BE2C (cell line): ENCODE measurements around the gene OR2T8. TPM values are rescaled to one million over a fixed set of nuclear protein-coding genes. Genes with fewer than 3 reads are reported as not detected.

ENCODE experiments used
- DNase-seq: peaks from one replicate; pipeline ENCODE4 v3.0.0-alpha.2; 2020
- H3K27me3 ChIP-seq: fragments of 250-450 bp; sonication (Bioruptor Pico); 2 replicates; pipeline ENCODE4 v1.5.1; 2020; ENCODE audit warnings: mild to moderate bottlenecking
- H3K36me3 ChIP-seq: fragments of 250-450 bp; sonication (Bioruptor Pico); 2 replicates; pipeline ENCODE4 v1.5.1; 2020; ENCODE audit warnings: mild to moderate bottlenecking
- H3K4me1 ChIP-seq: fragments of 250-450 bp; sonication (Bioruptor Pico); 2 replicates; pipeline ENCODE4 v1.5.1; 2020
- H3K4me3 ChIP-seq: 2 replicates; pipeline ENCODE4 v1.5.1; 2011; ENCODE audit warnings: low read depth, low read length
- H3K9me3 ChIP-seq: fragments of 250-450 bp; sonication (Bioruptor Pico); 2 replicates; pipeline ENCODE4 v1.5.1; 2020
- CTCF ChIP-seq: IDR thresholded peaks from 2 replicates; pipeline ENCODE4 v1.5.1; 2012; ENCODE audit warnings: mild to moderate bottlenecking, low read depth, low read length
- polyA plus RNA-seq: library from polyadenylated mRNA; unstranded; fragments of >200 nt; gene quantifications from one replicate; pipeline ENCODE4 v1.2.1, GENCODE V29; 2012; ENCODE audit warnings: low read depth, missing spikeins; ENCODE audit not compliant: insufficient read length, insufficient read depth

Gene OR2T8
- 0.54 TPM for polyA plus RNA-seq

- no peaks in the 10 kb centered on the region for H3K4me1 ChIP-seq
- no peak for DNase-seq
- no peak for TF ChIP-seq CTCF
- no peaks in the 10 kb centered on the region for H3K9me3 ChIP-seq
- H3K4me3 ChIP-seq = no peak within 1 kb of the TSS
- no peaks in the 10 kb centered on the region for H3K36me3 ChIP-seq
- no peaks in the 10 kb centered on the region for H3K27me3 ChIP-seq
Measured at GRCh38 chr1:247919952-247920351, at the start of gene OR2T8. TSS of gene OR2T8 (plus strand) at chr1:247920252. CDS start at chr1:247921018, 766 bp downstream.

GRCh38 chr1:247883346-247883745 lies 36.7 kb upstream of the OR2T8 start:
- no peaks in the 10 kb centered on the region for H3K4me1 ChIP-seq
- no peaks in the 10 kb centered on the region for H3K27me3 ChIP-seq
- no peaks in the 10 kb centered on the region; the same call in 1 of the 2 replicates for H3K9me3 ChIP-seq
- no peak overlapping the region for H3K4me3 ChIP-seq
- no peaks in the 10 kb centered on the region for H3K36me3 ChIP-seq
- no peak for DNase-seq
- no peak for TF ChIP-seq CTCF

- no peak for TF ChIP-seq CTCF
- no peak overlapping the region for H3K4me3 ChIP-seq
- H3K36me3 ChIP-seq = no peaks in the 10 kb centered on the region
- H3K4me1 ChIP-seq = no peaks in the 10 kb centered on the region
- no peaks in the 10 kb centered on the region; the same call in 1 of the 2 replicates for H3K9me3 ChIP-seq
- H3K27me3 ChIP-seq = no peaks in the 10 kb centered on the region
- DNase-seq = no peak
Measured at GRCh38 chr1:247884797-247885413, 35.1 kb upstream of the OR2T8 start.

- H3K27me3 ChIP-seq = no peaks in the 10 kb centered on the region
- H3K36me3 ChIP-seq = no peaks in the 10 kb centered on the region
- no peaks in the 10 kb centered on the region for H3K9me3 ChIP-seq
- no peak for DNase-seq
- no peak for TF ChIP-seq CTCF
- H3K4me3 ChIP-seq = no peak within 1 kb of the TSS
- H3K4me1 ChIP-seq = no peaks in the 10 kb centered on the region
Measured at GRCh38 chr1:247895163-247895637, 24.9 kb upstream of the OR2T8 start, which contains the start of gene OR2W3. TSS of gene OR2W3 (plus strand) at chr1:247895587. CDS start at chr1:247895587, 0 bp downstream.

GRCh38 chr1:247895976-247896375 lies 24.1 kb upstream of the OR2T8 start:
- Histone ChIP-seq H3K36me3 (no peaks in the 10 kb centered on the region), H3K9me3 (no peaks in the 10 kb centered on the region), H3K27me3 (no peaks in the 10 kb centered on the region), H3K4me1 (no peaks in the 10 kb centered on the region), H3K4me3 (no peak overlapping the region)
- DNase-seq = no peak
- TF ChIP-seq CTCF = no peak

- DNase-seq = no peak
- no peak for TF ChIP-seq CTCF
- H3K27me3 ChIP-seq = no peaks in the 10 kb centered on the region
- H3K4me3 ChIP-seq = no peak overlapping the region
- no peaks in the 10 kb centered on the region for H3K36me3 ChIP-seq
- H3K9me3 ChIP-seq = no peaks in the 10 kb centered on the region
- no peaks in the 10 kb centered on the region for H3K4me1 ChIP-seq
Measured at GRCh38 chr1:247904122-247904521, 15.9 kb upstream of the OR2T8 start.
